ENCODE data around the gene IL32. TPM values are rescaled to one million over a fixed set of nuclear protein-coding genes. Genes with fewer than 3 reads are reported as not detected.
A peak's percentile ranks its signal among the peaks of the same experiment; 100 is the strongest.

The IL32 gene
- total and polyA plus RNA-seq, 9 of the 15 experiments (the other 6 are each of a cell fraction or from before 2014, with no cell fraction given): 0.21 to 2.2 (median 0.37) TPM; not detected in 3

DNA sequence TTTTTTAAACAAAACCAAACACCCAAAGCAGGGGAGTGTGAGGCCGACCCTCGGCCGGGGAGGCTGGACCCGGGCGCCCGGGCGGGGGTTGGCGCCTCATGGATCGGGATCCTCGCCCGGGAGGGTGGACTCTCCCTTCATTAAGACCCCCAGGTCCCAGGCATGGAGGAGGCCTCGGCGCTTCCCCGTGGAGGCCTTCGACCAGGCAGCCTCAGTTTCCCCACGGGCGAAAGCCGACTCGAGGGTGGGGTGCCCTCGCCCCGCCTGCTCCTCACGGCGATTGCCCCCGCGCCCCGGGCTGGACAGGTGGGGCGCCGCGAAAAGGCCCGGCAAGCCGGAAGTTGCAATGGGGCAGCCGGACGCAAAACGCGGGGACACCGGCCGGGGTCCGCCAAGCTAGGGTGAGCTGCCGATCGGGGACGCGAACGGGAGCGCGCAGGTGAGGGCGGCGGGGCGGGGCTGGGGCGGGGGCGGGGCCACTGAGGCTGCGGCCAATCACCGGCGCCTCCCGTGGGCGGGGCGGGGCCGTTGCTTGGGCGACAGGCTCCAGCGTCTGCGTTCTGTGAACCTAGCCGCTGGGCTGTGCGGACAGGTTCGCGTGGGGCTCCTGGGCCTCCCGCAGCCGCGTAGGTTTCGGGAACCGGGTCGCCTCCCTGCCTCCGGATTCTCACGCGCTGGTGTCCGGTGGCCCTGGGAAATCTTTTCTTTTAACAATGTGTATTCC is 40.9 kb downstream of the IL32 start (continued):
- TF ChIP-seq THRA (IDR thresholded peaks at IDR 0.05): no peak
- TF ChIP-seq, protein P1, sequence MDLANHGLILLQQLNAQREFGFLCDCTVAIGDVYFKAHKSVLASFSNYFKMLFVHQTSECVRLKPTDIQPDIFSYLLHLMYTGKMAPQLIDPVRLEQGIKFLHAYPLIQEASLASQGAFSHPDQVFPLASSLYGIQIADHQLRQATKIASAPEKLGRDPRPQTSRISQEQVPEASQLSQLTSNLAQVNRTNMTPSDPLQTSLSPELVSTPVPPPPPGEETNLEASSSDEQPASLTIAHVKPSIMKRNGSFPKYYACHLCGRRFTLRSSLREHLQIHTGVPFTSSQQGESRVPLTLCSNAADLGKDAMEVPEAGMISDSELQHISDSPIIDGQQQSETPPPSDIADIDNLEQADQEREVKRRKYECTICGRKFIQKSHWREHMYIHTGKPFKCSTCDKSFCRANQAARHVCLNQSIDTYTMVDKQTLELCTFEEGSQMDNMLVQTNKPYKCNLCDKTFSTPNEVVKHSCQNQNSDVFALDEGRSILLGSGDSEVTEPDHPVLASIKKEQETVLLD (IDR thresholded peaks at IDR 0.05): peak; percentile 32; the same call in 1 of the 2 replicates
- TF ChIP-seq ZKSCAN1 (IDR thresholded peaks at IDR 0.05; ENCODE audit: low read depth, low read length): no peak
- no peak for TF ChIP-seq SREBF1 (IDR thresholded peaks at IDR 0.05; ENCODE audit: borderline replicate concordance, low read depth, low read length)
- no peak for TF ChIP-seq MTA1 (IDR thresholded peaks at IDR 0.05; ENCODE audit: borderline replicate concordance)
- 0 out of 2 replicates have a peak, but pooled peaks have one; percentile 25 for TF ChIP-seq CREB1 (IDR thresholded peaks at IDR 0.05)
- TF ChIP-seq CREB1 (CRISPR knock-in tag; IDR thresholded peaks at IDR 0.05): peak; percentile 70; the same call in 1 of the 2 replicates
- TF ChIP-seq ZNF12 (CRISPR knock-in tag; IDR thresholded peaks at IDR 0.05): no peak
